CD4-positive, alpha-beta T cell treated with Interleukin-17A for 1 hour (primary cell): ENCODE data around the gene CSK.
"Not testable (repeated sequence)": the region's sequence is repeated elsewhere in the genome, so short reads cannot be mapped to it uniquely, and the experiment has no call there.

Experiments
- DNase-seq: peaks from one replicate; pipeline ENCODE4 v3.0.0-alpha.2; 2020

Gene CSK

DNA sequence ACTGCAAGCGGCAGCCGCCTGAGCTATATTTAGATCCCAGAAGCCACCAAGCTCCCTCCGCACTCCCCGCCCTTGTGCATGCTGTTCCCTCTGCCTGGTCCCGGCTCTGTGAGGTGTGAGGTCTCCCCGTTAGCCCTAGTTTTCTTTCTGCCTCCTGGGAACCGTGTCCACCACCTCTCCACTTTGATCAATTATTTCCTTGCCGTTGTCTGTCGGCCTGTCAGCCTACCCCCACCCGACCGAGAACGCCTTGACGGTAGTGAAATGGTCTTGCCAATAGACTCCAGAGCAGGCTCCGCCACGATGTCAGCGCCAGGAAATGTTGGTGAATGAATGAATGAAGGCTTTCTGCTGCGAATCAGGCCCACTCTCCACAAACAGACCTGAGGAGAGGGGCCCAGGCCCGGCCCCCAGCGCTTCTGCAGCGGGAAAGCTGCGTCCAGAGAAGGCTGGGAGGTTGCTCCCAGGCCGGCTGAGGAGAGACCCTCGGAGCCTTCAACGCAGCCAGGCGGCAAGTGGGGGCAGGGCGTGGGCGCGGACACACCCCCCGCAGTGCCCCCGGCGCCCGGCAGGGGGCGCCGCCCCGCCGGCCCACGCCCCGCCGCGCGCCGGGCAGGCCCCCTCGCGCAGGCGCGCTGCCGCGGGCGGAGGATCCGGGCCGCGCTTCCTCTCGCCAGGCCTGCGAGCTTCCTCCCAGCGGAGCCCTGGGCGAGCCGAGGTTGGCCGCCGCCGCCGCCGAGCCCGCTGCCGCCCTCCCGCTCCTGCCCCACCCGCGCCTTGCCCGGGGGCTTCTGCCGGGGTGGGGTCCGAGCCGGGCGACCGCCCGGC, at the start of gene CSK:
Gene CSK (plus strand): TSS at position 650 of the 828 bp plus-strand sequence. CDS start 16,218 bp downstream, outside the sequence.
- DNase-seq = peak; percentile 81

DNA sequence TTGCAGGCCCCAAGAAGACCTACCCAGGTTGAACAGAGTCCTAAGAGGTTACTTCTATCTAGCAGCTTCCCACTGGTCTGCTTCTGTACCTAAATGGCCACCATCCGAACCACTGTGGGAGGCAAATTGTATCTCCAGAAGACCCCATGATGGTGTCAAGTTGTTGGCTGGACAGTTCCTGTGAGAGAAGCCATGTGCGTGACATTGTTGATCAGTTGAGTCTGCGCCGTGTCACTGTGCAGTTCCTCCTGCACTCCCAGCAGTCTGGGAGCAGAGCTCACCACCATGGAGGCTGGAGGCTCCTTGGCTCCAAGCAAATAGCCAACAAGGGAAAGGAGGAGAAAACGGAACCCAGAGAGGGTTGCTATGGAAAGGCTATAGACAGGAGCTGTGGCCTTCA, 49.0 kb upstream of the CSK start:
- DNase-seq = no peak

DNA sequence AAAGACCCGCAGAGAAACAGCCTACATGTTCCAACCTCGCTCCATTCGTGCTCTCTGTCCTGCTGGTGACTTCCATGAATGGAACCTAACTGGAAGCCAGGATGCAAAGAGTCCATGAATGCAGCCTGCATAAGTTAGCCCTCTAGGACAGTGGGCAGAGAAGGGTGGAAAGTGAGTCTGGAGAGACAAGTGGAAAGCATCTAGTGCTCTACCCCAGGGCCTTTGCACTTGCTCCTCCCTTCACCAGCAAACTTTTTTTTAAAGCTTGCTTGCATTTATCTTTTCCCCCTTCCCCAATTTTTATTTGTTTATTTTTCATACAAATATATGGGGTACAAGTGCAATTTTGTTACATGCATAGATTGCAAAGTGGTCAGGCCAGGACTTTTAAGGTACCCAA, 48.6 kb upstream of the CSK start:
- DNase-seq = no peak

DNA sequence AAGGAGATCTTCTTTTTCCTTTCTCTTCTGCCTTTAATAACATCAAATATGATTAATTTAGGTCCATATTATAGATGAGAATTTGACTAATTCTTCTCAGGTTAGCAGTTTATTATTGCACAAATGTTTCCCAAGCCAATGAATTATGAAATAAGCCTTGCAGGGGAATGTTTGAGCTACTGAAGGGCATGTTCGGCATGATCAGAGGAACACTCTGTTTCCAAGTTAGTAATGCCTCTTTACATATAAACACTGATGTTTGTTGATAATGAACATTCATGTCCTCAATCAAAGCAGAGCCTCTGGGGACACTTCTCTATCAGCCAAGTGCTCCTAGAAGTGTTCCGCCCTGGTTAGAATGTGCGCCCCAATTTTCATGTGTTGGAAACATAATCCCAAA, 46.6 kb upstream of the CSK start:
- DNase-seq = no peak

DNA sequence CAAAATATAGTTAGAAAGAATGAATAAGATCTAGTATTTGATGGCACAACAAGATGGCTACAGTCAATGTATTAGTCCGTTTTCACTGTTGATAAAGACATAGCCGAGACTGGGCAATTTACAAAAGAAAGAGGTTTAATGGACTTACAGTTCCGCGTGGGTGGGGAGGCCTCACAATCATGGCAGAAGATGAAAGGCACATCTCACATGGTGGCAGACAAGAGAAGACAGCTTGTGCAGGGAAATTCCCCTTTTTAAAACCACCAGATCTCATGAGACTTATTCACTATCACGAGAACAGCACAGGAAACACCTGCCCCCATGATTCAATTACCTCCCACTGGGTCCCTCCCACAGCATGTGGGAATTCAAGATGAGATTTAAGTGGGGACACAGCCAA, 43.6 kb upstream of the CSK start:
- DNase-seq = not testable (repeated sequence)

DNA sequence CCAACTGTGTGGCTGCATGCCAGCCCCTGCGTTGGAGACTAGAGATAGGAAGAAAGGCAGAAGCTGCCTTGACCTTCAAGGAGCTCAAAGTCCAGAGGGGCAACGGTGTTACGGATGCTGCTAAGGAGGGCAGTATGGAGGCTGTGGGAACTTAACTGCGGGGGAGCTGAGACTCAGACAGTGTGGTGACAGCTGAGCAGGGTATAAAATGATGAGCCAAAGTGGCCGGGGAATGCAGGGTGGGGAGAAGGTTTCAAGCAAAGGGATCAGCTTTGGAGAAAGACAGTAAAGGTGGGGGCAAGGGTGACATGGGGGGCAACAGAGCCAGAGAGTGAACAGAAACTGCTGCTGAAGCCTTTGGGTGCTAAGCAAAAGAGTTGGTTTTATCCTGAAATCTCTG, 39.5 kb upstream of the CSK start:
- DNase-seq = no peak

DNA sequence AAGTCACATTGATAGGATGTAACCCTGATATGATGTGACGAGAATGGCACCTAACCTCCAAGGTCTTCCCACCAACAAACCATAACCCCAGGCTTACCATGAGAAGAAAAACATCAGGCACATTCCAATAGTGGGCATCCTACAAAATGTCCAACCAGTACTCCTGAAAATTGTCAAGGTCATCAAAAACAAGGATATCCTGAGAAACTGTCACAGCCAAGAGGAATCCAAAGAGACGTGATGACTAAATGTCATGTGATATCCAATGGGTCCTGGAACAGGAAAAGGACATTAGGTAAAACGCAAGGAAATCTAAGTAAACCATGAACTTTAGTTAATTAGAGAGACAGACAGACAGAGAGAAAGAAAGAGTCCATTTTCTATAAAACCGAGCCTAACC, 35.5 kb upstream of the CSK start:
- no peak for DNase-seq

DNA sequence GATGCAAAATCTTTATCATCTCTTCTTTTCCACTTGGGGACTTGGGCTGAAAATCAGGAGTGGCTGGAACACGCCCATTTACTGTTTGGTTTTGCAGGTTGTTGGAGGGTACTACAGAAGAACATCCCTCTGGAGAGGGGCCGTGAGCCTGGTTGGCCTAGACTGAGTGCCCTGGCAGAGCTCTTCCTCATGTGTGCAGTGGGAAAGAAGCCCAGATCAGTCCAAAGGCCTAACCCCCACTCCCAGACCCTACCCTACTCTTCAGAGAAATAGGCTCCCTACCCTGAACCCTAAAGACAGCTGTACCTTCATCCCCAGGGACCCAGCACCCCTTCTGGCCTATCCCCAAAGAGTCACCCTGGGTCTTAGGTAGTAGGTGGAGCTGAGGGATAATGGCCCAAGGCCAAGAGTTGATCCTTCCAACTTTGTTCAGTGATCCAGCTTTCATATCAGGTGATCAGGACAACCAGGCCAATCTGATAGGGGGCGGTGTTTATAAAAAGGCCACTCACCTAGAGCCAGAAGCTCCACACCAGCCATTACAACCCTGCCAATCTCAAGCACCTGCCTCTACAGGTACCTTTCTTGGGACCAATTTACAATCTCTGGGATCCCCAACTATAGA, 33.4 kb upstream of the CSK start, which contains the start of gene CYP1A2:
Gene CYP1A2 (plus strand): TSS at position 524 of the 625 bp plus-strand sequence. CDS start 894 bp downstream, outside the sequence.
- DNase-seq = no peak

DNA sequence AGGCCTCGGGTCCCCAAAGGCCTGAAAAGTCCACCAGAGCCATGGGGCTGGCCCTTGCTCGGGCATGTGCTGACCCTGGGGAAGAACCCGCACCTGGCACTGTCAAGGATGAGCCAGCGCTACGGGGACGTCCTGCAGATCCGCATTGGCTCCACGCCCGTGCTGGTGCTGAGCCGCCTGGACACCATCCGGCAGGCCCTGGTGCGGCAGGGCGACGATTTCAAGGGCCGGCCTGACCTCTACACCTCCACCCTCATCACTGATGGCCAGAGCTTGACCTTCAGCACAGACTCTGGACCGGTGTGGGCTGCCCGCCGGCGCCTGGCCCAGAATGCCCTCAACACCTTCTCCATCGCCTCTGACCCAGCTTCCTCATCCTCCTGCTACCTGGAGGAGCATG, 32.0 kb upstream of the CSK start:
- no peak for DNase-seq

DNA sequence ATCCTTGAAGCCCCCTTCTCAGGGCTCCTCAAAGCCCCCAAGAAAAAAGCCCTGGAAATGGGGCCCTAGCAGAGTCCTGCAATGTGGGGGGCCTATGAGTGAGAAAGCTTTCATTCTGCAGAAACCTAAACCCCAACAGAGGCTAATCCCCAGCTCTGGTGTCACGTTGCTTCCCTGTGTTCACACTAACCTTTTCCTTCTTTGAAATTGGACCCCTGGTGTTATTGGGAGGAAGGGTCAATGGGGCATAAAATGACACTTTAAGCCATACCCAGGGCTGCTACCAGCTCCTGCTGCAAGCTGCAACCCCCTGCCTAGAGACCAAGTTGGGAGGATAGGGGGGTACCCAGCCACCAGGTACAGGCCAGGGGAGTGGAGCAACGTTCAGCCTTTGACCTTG, 31.1 kb upstream of the CSK start:
- DNase-seq = no peak

DNA sequence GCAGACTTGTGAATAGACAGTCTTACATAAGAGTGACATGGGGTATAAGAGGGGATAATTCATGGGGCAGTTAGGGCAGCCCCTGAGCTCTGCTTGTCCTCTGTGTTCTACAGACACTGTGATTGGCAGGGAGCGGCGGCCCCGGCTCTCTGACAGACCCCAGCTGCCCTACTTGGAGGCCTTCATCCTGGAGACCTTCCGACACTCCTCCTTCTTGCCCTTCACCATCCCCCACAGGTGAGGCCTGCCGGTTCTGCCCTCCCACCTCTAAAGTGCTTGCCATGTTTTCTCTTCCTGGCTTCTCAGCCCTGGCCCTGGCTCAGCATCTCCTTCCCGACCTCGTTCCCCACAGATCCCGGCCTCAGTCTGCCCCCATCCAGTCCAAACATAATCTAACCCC, 29.9 kb upstream of the CSK start:
- DNase-seq = no peak

DNA sequence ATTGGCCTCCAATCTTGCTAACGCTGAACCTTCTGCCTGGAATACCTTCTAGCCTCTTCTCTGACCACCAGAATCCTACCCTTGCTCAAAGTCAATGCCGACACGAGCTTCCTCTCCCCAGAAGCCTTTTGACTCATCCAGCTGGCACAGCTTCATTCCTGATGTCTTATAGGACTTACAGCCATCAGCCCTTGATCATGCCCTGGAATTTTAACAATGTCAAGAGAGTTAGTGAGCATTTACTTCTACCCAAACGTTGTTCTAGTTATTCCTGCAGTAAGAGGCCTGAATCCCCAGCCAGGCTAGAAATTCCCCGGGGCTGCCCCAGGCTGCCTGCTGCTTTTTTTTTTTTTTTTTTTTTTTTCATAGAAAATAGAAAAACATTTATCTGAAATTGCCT, 29.3 kb upstream of the CSK start:
- DNase-seq = no peak

DNA sequence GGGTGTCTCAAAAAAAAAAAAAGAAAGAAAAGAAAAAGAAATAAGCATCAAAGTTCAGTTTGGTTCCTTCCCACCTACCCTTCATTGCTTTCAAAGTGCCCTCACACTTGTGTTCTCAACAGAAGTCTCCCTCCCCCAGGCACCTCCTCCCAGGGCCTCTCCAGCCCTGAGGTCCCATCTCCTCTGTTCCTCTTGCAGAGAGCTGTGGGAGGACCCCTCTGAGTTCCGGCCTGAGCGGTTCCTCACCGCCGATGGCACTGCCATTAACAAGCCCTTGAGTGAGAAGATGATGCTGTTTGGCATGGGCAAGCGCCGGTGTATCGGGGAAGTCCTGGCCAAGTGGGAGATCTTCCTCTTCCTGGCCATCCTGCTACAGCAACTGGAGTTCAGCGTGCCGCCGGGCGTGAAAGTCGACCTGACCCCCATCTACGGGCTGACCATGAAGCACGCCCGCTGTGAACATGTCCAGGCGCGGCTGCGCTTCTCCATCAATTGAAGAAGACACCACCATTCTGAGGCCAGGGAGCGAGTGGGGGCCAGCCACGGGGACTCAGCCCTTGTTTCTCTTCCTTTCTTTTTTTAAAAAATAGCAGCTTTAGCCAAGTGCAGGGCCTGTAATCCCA, 27.2 kb upstream of the CSK start:
- DNase-seq = no peak

DNA sequence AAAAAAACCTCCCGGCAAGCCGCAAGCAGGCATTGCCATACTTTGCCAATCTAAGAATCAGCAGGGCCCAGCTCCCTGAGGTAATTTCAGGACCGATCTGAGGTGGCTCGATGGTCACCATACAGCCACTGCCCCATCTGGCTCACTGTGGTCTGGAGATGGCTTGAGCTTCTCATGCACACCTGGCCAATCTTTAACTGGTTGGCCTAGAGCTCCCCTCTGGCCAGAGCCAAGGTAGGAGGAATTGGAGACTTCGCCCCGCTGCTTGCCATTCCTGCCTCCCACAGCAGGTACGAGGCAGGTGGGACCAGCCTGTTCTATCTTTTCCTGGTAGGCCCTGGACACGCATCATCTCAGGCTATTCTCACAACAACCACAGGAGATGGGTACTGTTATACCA, 23.1 kb upstream of the CSK start:
- no peak for DNase-seq

DNA sequence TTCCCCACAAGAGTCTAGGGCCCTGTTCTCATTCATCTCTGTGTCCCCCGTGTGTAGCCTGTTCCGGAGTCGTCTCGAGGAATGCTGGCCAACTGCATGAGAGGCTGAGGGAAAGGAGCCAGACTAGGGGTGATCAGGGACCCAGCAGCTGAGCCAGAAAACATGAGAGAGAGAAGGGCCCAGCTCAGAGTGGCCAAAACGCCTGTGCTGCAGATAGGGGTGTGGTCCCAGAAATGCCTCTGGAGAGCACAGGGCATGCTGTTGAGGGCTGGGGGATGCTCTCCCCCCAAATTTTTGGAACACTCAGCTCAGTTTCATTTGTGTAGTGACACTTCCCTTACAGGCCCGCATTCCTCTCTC, 19.1 kb upstream of the CSK start:
- DNase-seq = no peak

DNA sequence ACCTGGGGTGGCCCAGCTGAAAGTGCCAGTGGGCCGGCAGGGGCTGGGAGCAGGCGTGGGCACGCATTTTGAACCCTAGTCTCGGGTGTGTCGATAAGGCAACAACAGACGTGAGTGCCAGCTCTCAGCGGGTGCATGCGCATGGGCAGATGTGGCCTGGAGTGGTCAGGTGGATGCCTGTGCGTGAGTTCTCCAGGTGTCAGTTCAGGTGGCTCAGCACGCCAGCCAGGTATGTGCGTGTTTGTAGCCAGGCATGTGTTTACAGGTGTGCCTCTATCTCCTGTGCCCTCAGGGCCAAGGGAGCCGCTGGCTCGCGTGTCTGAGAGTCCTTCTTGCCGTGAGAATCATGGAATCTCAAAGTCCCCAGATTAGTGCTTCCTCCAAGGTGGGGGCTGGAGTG, 18.5 kb upstream of the CSK start:
- no peak for DNase-seq

DNA sequence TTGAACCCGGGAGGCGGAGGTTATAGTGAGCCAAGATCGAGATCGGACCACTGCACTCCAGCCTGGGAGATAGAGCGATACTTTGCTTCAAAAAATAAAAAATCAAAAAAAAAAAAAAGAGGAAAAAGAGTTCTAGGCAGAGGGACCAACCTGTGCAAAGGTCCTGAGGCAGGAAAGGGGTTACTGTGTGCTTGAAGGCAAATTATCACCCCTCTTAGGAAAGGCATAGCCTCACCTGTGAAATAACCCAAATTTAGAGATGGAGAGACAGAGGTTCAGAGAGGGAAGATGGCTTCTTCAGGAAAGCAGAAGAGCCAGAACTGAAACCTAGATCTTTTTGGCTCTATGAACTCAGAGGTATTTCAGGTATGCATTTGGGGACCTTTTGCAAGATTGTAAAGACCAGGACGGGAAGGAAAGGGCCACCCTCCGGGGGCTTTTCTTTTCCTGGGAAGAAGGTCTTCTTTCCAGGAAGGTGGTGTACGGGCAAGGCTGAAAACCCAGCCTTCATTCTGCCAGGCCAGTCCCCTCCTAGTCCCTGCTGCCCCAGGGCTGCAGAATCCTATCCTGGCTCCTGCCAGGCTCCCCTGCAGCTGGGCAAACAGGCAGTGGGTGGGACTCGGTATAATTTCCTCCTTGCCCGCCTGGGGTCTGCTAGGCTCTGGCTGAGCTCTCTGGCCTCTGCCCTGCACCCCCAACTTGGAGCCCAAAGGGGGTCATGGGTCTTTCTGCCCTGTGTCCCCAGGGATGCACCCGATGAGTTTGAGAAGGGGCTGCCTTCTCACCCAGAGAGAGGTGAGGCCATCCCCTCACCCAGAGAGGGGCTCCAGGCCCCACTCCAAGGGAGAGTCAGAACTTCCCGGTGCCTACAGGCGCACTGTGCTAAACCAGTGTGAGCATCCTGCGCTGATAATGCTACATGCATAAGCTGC, 14.4 kb upstream of the CSK start:
- DNase-seq = no peak

DNA sequence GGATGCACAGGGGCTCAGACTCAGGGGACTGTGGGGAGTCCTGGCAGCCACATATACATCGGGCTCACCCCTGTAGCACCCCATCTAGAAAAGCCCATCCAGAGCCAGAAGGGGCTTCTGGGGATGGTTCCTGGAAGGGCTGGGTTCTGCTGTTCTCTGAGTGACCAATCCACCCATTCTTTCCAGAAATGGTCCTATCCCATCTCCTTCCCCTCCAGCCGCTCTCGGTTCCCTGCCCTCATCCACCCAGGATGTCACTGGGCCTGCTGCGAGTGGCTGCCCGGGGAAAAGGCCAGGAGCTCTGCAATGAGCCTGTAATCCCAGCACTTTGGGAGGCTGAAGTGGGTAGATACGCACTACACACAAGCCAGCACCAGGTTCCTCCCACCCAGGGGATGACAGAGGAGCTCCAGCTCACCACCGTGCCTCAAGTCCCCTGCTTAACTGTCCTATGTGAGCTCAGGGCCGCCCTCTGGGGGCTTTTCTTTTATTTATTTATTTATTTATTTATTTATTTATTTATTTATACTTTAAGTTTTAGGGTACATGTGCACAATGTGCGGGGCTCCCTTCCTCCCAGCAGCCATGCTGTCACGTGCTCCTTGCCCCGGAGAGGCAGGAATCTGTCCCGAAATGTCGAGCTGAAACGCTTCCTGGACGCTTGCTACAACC, 13.6 kb upstream of the CSK start:
- no peak for DNase-seq

DNA sequence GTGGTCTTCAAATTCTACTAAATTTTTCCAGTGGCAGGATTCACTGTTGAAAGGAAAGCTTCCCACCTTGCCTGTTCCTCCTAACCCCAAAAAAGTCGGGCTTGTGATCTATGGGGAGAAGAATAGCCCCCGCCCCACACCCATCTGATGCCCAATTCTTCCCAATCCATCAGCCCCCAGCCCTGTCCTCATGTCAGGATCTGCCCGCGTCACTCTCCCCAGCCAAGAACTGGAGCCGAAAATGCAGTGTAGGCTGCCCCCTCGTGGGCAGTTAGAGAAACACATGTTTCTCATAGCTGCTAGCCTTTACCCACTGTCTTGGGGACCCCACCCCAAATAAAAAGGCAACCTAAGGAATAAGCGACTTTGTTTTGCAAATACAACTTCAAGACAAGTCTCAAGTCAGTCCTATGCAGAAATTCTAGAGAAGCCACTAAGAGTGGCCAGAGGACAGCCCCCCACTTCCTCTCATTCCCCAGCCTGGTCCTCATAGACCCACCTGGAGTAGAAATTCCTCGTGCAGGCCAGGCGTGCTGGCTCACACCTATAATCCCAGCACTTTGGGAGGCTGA, 13.0 kb upstream of the CSK start:
- peak; percentile 73 for DNase-seq

DNA sequence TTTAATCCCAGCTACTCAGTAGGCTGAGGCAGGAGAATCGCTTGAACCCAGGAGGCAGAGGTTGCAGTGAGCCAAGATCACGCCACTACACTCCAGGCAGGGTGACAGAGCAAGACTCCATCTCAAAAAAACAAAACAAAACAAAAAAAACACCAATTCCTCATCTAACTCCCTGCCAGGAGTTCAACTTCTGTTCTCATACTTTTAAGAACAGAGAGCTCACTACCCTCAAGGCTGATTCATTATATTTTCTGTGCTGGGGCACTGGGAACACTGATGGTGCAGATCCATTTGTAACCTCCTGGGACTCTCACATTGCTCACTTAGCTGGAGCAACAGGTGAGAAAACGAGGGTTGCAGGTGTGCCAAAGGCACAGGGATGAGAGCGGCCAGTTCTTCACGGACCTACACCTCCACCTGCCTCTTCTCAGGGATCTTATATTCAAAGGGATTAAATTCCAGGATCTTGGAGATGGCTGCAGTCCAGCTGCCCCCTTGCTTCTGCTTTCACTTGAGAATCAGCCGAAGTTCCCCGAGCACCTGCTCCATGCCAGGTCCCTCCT, 12.3 kb upstream of the CSK start:
- DNase-seq = no peak

DNA sequence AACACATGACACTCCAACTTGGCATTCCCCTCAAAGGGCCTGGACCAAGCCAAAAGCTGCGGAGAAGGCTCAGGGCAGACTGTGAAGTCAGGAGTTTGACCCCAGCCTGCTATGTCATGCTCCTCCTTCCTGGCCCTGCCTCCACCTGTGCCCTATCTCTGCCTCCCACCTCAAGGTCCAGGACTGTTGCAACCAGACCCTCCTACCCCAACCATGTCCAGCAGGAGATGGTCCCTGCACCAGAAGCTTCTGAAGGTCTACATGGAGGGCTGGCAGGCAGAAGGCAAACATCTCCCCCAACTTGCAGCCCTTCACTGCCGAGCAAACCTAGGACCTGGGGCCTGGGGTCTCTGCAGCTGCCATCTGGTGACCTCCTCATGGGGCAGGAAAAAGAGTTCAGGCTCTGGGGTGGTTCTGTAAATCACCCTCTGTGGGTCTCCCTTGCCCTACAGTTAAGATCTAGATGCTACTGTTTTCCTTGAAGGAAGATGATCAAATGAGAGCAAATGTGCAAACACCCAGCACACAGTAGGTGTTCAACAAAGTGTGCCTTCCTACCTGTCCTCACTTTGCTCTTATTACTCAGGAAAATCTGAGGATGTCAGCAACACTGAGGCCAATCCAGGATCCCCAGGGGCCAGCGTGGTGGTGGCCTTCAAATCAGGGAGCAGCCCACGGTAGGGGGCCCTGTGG, 11.5 kb upstream of the CSK start:
- no peak for DNase-seq
